Astrocyte (in vitro differentiated cells and primary cell): Measurements from ENCODE around the gene RBBP8. TPM values are rescaled to one million over a fixed set of nuclear protein-coding genes. Genes with fewer than 3 reads are reported as not detected.

Experiments
- DNase-seq: peaks from one replicate; pipeline ENCODE4 v3.0.0-alpha.2; 2010; ENCODE audit warnings: low read depth
- FAIRE-seq: peaks from 2 replicates; lab custom pipeline; 2011; peaks lifted over from hg19 to GRCh38; lab: Jason Lieb, UNC
- H2AFZ ChIP-seq: 2 replicates; pipeline ENCODE4 v1.6.0; 2012; ENCODE audit warnings: low read depth, low read length, inconsistent platforms
- H3K27ac ChIP-seq: 2 replicates; pipeline ENCODE4 v1.5.1; 2011; ENCODE audit warnings: low read depth, low read length, inconsistent platforms
- H3K27me3 ChIP-seq: 2 replicates; pipeline ENCODE4 v1.6.0; 2011; ENCODE audit warnings: low read length, inconsistent platforms; ENCODE audit not compliant: insufficient read depth
- H3K36me3 ChIP-seq: 2 replicates; pipeline ENCODE4 v1.5.1; 2011; ENCODE audit warnings: low read length, inconsistent platforms; ENCODE audit not compliant: insufficient read depth
- H3K4me1 ChIP-seq: 2 replicates; pipeline ENCODE4 v1.5.1; 2011; ENCODE audit warnings: low read length, inconsistent platforms; ENCODE audit not compliant: insufficient read depth
- H3K4me2 ChIP-seq: 2 replicates; pipeline ENCODE4 v1.6.0; 2012; ENCODE audit warnings: low read length, inconsistent platforms
- H3K4me3 ChIP-seq: 2 replicates; pipeline ENCODE4 v1.5.1; 2011; ENCODE audit warnings: low read depth, mild to moderate bottlenecking, low read length, inconsistent platforms; ENCODE audit not compliant: insufficient read depth
- H3K79me2 ChIP-seq: 2 replicates; pipeline ENCODE4 v1.6.0; 2012; ENCODE audit warnings: mild to moderate bottlenecking, low read length, inconsistent platforms; ENCODE audit not compliant: insufficient read depth
- H3K9ac ChIP-seq: 2 replicates; pipeline ENCODE4 v1.6.0; 2012; ENCODE audit warnings: mild to moderate bottlenecking, low read length, inconsistent platforms
- H3K9me3 ChIP-seq: 2 replicates; pipeline ENCODE4 v1.5.1; 2012; ENCODE audit warnings: low read depth, mild to moderate bottlenecking, low read length, inconsistent platforms; ENCODE audit not compliant: insufficient read depth
- H4K20me1 ChIP-seq: 2 replicates; pipeline ENCODE4 v1.6.0; 2012; ENCODE audit warnings: low read length, inconsistent platforms; ENCODE audit not compliant: insufficient read depth
- H3K27ac Mint-ChIP-seq: one replicate; pipeline ENCODE4 v1.8.0; 2021; ENCODE audit warnings: mild to moderate bottlenecking, mixed read lengths; ENCODE audit not compliant: unreplicated experiment
- H3K27me3 Mint-ChIP-seq: one replicate; pipeline ENCODE4 v1.8.0; 2021; ENCODE audit warnings: low read depth, mixed read lengths; ENCODE audit not compliant: unreplicated experiment
- H3K36me3 Mint-ChIP-seq: one replicate; pipeline ENCODE4 v1.8.0; 2021; ENCODE audit warnings: low read depth, mixed read lengths; ENCODE audit not compliant: unreplicated experiment
- H3K4me1 Mint-ChIP-seq: one replicate; pipeline ENCODE4 v1.8.0; 2021; ENCODE audit warnings: low read depth, mixed read lengths; ENCODE audit not compliant: unreplicated experiment
- H3K4me3 Mint-ChIP-seq: one replicate; pipeline ENCODE4 v1.8.0; 2021; ENCODE audit warnings: mild to moderate bottlenecking, moderate library complexity, mixed read lengths; ENCODE audit not compliant: unreplicated experiment
- H3K9me3 Mint-ChIP-seq: one replicate; pipeline ENCODE4 v1.8.0; 2021; ENCODE audit warnings: mild to moderate bottlenecking, mixed read lengths; ENCODE audit not compliant: unreplicated experiment
- CTCF ChIP-seq: IDR thresholded peaks from 2 replicates; pipeline ENCODE4 v1.5.1; 2011; ENCODE audit warnings: low read depth, mild to moderate bottlenecking, inconsistent platforms, low read length, moderate library complexity; ENCODE audit not compliant: insufficient read depth
- EZH2 ChIP-seq: IDR thresholded peaks from 2 replicates; pipeline ENCODE4 v1.6.1; 2012; ENCODE audit warnings: mild to moderate bottlenecking, low read length, inconsistent platforms; ENCODE audit not compliant: insufficient read depth
- total RNA-seq: library from RNA; stranded (reverse); gene quantifications from 2 replicates; pipeline ENCODE4 v1.2.1, GENCODE V29; 2021

The RBBP8 gene
- total RNA-seq, 1 donor from 2014 or later, result 23.4 TPM

GRCh38 chr18:23043803-23044376, 110.8 kb downstream of the RBBP8 start:
- Histone ChIP-seq H3K4me3 (no peak overlapping the region), H3K4me1 (no peaks in the 10 kb centered on the region), H3K27ac (no peak overlapping the region), H3K9me3 (peaks cover 4% of the 10 kb centered on the region), H4K20me1 (no peaks in the 10 kb centered on the region), H3K36me3 (no peaks in the 10 kb centered on the region), H3K79me2 (no peaks in the 10 kb centered on the region), H2AFZ (no peak overlapping the region), H3K9ac (no peak overlapping the region), H3K27me3 (no peaks in the 10 kb centered on the region), H3K4me2 (no peak overlapping the region)
- Mint-ChIP-seq H3K4me3 (no peak overlapping the region), H3K27me3 (no peaks in the 10 kb centered on the region), H3K4me1 (no peaks in the 10 kb centered on the region), H3K9me3 (peaks cover 6% of the 10 kb centered on the region), H3K27ac (no peak overlapping the region), H3K36me3 (no peaks in the 10 kb centered on the region)
- FAIRE-seq, result no peak
- no peak for DNase-seq
- TF ChIP-seq EZH2 (no peak), CTCF (no peak)

GRCh38 chr18:23049698-23050373, 116.7 kb downstream of the RBBP8 start:
- Histone ChIP-seq H3K27ac (no peak overlapping the region), H3K79me2 (no peaks in the 10 kb centered on the region), H3K4me1 (no peaks in the 10 kb centered on the region), H4K20me1 (no peaks in the 10 kb centered on the region), H3K27me3 (peaks cover 4% of the 10 kb centered on the region), H3K9ac (no peak overlapping the region), H3K36me3 (no peaks in the 10 kb centered on the region), H3K4me2 (no peak overlapping the region), H2AFZ (no peak overlapping the region), H3K4me3 (no peak overlapping the region), H3K9me3 (no peaks in the 10 kb centered on the region)
- DNase-seq (no peak), FAIRE-seq (no peak)
- Mint-ChIP-seq H3K4me1 (no peaks in the 10 kb centered on the region), H3K9me3 (no peaks in the 10 kb centered on the region), H3K4me3 (no peak overlapping the region), H3K27ac (no peak overlapping the region), H3K27me3 (peaks cover 9% of the 10 kb centered on the region), H3K36me3 (no peaks in the 10 kb centered on the region)
- TF ChIP-seq EZH2, result no peak
- TF ChIP-seq CTCF, result no peak
